Eye (tissue), 1 donor: ENCODE results near the gene AIPL1.
"Not testable (repeated sequence)": the region's sequence is repeated elsewhere in the genome, so short reads cannot be mapped to it uniquely, and the experiment has no call there.

Experiments
- DNase-seq: peaks from one replicate; pipeline ENCODE4 v3.0.0-alpha.2; 2015

The AIPL1 gene, protein sequence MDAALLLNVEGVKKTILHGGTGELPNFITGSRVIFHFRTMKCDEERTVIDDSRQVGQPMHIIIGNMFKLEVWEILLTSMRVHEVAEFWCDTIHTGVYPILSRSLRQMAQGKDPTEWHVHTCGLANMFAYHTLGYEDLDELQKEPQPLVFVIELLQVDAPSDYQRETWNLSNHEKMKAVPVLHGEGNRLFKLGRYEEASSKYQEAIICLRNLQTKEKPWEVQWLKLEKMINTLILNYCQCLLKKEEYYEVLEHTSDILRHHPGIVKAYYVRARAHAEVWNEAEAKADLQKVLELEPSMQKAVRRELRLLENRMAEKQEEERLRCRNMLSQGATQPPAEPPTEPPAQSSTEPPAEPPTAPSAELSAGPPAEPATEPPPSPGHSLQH

GRCh38 chr17:6435051-6435450 lies at the start of gene AIPL1:
AIPL1 (minus strand) TSS chr17:6435121; CDS start chr17:6435104, 17 bp downstream.
- no peak for DNase-seq

DNA sequence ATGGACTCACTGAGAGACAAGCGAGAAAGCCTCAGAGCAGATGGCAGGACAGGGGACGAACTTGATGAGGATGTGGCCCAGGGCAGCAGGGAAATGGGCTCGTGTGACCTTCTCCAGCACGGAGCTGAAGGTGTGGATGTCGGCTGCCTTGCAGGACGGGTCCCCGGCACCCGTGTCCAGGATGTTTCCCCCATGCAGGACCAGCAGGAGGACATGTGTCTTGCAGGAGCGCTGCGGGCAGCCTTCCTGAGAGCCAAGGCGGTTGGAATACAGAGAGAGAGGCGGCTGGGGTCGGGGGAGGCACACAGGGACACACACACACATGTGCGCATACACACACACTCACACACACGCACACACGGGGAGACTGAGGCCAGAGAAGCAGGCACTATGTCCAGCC lies 48.6 kb upstream of the AIPL1 start:
- no peak for DNase-seq

- not testable (repeated sequence) for DNase-seq
Measured at GRCh38 chr17:6482796-6483195, 47.9 kb upstream of the AIPL1 start.

DNA sequence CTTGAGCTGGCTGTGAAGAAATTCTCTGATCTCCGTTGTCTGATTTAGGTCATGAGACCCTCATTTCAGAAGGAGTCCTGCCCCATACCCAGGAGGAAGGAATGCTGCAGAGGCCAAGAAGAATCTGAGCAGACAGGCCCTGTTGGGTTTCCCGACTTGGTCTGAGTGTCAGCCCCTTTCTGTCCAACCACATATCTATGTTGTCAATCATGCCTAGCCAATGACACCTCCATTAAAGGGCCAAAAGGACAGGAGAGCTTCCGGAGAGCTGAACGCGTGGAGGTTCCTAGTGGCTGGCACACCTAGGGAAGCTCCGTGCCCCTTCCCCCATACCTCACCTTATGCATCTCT lies 47.2 kb upstream of the AIPL1 start:
- DNase-seq = no peak

GRCh38 chr17:6480303-6480675 lies 45.4 kb upstream of the AIPL1 start:
- DNase-seq = no peak

- DNase-seq = peak; percentile 71
Measured at GRCh38 chr17:6479622-6480302, 44.8 kb upstream of the AIPL1 start.

- no peak for DNase-seq
Measured at GRCh38 chr17:6478486-6478885, 43.6 kb upstream of the AIPL1 start.

- no peak for DNase-seq
Measured at GRCh38 chr17:6477831-6478383, 43.0 kb upstream of the AIPL1 start.

DNA sequence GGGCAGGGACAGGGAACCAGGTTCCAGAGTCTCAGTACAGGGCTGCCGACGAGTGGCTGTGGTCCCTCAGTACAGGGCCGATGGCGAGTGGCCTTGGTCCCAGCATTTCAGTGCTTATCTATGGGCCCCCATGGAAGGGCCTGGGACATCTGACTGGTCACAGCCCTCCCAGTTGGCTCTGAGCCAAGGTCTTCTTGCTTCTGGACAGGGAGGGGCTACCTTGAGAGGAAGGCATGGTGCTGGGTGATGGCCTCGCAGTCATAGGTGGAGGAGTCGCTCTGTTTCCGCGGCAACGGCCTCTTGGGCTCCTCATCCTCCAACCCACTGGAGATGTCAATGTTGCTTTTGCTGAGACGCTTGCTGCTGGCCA lies 41.9 kb upstream of the AIPL1 start:
- DNase-seq = peak; percentile 69

GRCh38 chr17:6476076-6476809 lies 41.3 kb upstream of the AIPL1 start:
- no peak for DNase-seq

GRCh38 chr17:6475411-6475810 lies 40.5 kb upstream of the AIPL1 start:
- peak; percentile 40 for DNase-seq

- peak; percentile 50 for DNase-seq
Measured at GRCh38 chr17:6474906-6475305, 40.0 kb upstream of the AIPL1 start.

DNA sequence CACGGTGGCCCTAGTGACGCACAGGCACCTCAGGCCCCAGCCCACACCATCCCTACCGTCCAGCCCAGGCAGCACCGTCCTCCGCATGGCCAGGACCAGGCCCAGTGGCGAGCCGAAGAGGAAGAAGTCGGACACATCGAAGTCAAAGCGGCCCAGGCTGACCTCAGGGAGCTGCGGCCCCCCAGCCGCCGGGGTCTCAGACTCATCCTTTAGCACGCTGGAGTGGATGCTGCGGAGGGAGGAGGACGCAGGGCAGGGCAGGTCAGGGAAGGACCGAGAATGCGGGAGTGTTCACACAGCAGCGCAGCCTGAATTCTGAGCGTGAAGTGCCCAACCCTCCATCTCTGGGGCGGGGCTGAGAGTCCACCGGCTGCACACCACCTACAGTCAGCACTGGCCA lies 39.5 kb upstream of the AIPL1 start:
- DNase-seq = no peak

DNA sequence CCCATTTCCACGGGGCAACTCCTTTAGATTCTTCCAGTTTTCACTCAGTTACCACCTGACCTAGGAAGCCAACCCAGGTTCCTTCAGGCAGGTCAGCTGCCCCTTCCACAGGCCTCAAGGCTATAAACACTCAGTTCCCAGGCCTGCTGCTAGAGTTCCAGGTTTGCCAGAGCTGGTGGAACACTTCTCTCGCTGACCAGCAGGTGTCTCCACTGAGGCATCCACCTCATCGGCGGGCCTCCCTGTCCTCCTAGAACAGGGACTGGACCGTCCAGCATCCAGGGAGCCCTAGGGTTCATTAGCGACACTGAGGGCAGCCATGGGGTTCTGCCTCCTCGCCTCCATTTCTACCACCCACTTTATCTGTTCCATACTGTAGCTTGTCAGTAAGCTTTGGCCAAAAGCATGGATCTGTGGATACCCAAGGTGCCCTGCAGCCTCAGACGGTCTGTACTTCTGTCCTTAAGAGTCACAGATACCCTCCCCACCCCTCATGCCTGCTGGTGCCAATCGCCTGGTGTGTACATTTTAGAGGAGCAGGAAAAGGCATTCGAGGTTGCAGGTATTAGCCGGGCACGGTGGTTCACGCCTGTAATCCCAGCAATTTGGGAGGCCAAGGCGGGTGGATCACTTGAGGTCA lies 38.3 kb upstream of the AIPL1 start:
- DNase-seq = peak; percentile 93

DNA sequence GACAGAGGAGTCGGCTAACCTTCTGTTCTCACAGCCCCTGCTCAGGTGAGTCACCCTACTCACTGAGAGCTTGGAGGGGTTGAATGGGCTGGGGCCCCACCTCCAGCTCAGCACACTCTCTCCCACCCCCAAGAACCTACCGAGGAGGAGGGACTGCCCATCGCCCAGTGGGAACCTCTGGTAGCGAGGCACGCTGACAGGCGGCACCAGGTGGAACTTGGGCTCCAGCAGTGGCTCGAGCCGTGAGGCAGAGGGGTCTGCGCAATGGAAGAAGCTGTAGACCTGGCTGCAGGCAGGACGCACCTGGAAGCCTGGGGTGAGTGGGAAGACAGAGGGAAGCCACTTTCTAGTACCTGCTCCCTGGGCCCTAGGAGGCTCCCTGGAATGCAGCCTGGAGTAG lies 37.6 kb upstream of the AIPL1 start:
- DNase-seq = no peak

DNA sequence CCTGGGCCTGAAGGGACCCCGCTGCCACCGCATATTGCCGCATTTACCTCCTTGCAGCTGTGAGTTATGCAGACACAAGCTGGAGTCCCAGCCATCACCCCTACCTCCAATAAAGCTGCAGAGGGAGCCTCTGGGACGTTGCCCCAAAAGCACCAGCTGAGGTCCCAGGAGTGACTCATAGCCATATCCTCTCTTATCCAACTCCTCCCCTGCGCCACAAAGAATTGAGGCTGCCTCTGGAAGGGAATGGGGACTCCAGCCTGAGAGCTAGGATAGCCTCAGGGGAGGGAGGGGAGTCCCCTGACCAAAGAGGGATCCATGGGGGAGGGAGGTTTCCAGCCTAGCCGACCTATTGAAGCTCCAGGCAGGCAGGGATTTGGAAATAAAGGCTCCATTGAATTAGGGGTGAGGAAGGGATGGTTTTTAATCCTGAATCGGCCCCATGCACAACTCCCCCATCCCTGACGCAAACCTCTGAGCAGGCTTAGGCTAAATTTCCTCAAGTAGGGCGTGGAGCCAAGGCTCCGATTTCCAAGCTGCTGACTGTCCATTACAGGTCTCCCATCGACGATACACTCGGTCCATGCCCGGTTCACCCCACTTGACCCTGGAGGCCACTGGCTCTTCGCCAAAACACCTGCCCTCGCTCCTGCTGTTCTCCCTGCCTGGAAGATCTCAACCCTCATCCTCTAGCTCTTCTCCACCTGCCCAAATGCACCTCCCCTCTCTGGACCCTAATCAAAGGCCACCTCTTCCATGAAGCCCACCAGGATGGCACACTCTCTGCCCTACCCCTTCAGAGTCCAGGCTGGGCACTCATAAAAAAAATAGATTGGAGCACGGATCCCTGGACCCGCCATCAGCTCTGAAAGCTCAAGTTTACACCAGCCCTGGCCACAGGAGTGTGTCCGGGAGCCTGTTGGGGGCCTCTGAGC lies 36.9 kb upstream of the AIPL1 start:
- no peak for DNase-seq

GRCh38 chr17:6470751-6471521 lies 36.0 kb upstream of the AIPL1 start:
- DNase-seq = no peak

- DNase-seq = no peak
Measured at GRCh38 chr17:6470146-6470718, 35.3 kb upstream of the AIPL1 start.

DNA sequence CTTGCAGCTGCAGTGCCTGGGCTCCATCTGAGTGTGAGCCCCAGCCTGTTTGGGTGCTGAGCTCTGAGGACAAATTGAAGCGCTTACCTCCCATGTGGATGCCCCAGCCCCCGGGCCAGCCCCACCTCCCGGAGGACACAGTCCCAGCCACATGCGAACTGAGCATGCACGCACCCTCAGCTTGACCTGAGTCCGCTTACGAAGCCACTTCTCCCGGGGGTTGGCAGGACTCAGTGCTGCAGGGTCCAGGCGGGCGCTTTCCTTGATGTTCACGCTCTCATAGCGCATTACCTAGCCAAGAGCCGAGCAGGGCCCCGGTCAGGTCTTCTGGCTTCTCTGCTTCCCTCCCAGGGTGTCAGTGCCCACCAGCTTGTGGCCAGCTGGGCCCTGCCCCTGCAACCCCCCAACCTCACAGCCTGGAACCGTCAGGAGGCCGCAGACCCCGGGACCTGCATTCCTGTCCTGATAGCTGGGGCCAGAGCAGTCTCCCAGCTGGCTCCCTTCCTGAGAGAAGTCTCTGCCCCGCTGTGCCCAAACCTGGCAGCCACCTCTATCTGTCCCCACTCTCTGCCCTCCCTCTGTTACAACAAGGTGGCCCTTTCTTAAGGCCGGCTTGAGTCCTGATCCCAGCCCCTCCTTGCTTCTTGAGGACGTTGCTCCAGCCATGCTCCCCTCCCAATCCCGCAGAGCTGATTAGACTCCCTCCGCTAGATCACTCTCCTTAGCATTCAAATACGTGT lies 33.3 kb upstream of the AIPL1 start:
- no peak for DNase-seq

GRCh38 chr17:6467567-6467966 lies 32.6 kb upstream of the AIPL1 start:
- no peak for DNase-seq
